ENCODE results near the gene ASPM.
"Not testable (repeated sequence)": the region's sequence is repeated elsewhere in the genome, so short reads cannot be mapped to it uniquely, and the experiment has no call there.

The ASPM gene

DNA sequence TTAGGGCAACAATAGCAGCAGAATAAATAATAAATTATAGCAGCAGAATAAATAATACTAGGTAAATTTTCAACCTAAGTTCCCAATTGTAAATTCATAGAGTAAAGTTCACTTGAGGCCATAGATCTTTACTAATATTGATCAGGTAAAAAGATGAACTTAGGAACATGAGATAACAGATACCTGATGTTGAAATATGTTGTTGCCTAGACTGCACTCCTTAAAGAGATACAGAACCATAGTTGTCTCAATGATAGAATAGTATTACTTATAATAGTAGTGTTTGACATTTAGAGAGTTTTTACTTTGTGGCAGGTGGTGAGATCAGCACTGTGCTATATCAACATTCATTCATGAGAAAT is 79.0 kb downstream of the ASPM start:
- no peak for DNase-seq

DNA sequence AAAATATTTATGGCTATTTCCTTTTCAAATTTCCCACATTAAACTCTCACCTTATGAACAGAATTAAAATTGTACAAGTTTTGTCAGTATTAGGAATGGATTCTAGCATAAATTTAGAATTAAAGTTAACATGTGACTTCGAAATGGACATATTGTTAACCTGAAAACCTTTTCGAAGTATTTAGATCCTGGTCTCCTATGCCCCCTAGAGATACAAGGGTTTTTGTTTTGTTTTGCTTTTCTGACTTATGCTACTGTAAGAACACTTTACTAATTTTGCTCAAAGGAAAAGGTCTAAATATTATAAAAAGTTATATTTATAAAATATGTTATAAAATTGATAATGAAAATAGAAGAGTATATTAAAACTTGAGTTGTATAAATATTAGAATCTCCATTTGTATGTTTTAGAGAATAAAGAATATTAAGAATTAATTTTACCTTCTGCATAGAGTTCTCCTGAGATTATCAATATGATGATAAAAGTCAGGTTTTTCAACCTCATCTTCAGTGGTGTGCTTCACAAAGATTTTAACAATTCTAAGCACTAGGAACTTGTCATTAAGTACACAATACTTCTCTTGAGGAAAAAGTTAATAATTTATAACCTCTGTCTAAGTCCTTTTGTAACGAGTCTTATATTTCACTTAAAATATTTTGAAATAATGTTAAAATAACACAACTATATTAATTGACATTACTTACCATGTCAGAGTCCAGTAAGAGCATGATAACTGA is 79.6 kb downstream of the ASPM start, which contains the start of gene F13B:
Gene F13B (minus strand): TSS at position 542 of the 738 bp plus-strand sequence. CDS start 37 bp downstream, at position 505.
- no peak for DNase-seq

DNA sequence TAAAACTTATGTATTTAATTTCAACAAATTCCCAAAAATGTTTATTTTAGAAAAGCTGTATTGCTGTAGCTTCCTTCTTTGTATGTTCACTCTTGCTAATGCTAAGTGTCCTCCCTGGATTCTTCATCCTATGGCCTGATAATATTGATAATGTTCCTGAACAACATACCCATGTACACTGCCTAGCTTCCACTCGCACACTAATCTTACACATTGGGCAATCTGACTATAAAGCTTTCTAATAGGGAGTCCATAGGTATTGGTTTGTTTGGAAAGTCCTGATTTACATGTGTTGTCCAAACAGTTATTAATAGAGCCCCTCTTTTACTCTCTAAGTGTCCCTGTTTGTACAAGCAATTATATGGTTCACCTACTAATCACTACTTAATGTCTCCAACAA is 80.2 kb downstream of the ASPM start:
- no peak for DNase-seq

DNA sequence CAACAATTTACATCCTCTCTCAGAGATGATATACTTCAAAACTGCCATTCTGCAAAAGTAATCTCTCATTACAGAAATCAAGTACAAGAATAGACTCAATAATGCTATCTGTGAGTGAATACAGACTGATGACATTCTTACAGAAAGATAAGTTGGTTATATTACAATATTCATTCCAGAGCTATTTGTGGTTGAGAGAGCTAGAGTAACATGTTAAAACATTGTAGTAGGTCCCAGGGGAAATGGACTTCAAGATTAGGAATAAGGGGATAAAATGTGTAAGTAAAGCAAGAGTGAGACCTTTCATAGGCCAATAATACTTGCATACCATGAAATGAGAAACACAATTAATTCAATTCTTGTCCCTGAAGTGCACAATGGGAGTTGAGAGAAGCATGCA is 80.9 kb downstream of the ASPM start:
- DNase-seq = no peak

DNA sequence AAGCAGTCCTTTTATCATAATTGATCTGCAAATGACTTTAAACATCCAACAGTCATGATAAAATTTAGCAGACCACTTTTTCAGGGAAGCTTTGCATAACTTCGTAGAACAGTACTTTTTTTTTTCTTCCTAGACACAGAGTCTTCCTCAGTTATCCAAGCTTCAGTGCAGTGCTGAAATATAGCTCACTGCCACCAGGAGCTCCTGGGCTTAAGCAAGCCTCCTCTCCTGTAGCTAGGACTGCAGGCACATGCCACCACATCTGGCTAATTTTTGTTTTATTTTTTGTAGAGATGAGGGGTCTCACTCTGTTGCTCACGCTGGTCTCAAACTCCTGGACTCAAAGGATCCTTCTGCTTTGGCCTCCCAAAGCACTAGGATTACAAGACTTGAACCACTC is 83.3 kb downstream of the ASPM start:
- no peak for DNase-seq

DNA sequence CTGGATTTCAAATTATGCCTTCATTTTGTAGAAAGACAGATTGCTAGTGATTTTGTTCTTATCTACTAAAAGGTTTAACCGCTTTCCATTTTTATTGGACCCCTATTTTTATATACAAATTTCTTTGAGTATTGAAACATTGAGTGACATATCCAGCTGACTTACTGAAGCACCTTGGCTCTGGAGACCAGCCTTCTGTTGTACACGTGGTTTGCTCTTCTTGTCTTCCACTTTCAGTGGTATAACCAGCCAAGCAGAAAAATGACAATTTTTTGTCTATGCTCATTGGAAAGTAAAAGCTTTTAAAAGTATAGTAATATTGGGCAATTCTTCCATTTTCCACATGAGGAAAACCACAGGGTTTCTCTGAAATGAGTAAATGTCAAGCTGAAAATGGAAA is 83.8 kb downstream of the ASPM start:
- DNase-seq = no peak

DNA sequence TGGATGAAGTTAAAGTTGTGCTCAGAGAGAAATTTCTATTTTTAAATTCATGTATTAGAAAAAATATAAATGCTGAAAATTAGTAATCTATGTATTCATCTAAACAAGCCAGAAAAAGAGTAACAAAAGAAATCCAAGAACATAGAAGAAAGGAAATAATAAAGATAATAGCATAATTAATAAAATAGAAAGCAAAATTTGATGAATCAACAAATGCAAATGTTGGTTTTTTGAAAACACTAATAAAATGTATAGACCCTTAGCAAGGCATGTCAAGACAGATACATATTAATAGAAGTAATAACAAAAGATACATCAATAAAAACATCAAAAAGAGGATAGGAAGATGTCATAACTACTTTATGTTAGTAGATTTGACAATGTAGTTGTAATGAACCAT is 97.4 kb downstream of the ASPM start:
- no peak for DNase-seq

DNA sequence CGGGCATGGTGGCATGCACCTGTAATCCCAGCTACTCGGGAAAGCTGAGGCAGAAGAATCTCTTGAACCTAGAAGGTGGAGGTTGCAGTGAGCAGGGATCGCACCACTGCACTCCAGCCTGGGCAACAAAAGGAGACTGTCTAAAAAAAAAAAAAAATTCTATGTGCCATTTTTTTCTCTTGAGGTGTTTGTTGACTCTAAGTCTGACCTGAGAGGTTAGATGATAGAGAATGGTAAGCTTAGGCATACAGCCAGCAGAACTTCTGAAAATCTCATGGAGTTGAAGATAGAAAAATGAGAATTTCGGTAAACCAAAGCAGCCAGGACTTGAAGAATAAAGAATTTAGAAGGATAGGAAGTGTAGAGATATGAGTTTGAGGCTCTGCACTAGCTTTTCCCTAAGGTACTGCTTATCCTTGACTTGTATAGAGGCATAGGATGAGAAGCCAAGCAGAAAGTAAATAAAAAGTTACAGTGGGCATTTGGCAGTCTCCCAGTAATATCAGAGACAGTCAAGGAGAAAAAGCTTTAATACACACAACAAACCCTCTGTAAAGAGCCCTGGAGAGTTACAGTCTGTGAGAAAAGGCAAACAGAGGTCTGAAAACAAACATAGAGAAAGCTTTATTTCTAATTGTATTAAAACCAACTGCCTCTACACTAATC is 103.7 kb downstream of the ASPM start:
- DNase-seq = no peak

DNA sequence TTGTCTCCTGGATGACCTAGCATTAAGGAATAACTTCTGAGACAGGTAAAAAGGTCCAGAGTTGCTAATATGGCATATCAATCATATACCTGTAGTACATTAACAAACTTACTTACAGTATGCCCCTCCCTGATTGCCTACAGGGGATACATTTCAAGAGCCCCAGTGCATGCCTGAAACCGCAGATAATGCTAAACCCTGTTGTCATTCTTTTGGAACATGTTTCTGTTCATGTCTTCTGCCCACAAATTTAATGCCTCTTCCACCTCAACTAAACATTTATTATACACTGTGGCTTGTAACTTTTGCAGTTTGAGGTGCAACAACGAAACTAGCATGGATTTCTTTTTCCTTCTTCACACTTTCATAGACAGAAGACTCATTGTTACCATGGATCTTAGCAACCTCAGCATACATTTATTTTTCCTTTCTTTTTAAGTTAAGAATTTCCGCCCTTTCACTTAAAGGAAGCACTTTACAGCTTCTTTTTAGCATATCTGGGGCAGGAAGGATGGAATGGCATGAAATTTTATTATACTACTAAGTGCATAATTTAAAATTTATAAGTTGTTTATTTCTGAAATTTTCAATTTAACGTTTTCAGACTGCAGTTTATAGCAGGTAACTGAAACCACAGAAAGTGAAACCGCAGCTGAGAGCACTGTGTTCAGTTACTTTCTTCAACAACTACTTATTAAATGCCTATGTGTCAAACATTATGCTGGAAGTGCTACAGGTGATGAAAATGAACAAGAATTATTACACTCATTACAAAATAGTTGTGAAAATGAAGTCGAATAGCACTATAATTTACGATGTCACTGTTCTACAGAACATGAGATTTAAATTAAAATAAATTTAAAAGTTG is 104.7 kb downstream of the ASPM start:
- no peak for DNase-seq

DNA sequence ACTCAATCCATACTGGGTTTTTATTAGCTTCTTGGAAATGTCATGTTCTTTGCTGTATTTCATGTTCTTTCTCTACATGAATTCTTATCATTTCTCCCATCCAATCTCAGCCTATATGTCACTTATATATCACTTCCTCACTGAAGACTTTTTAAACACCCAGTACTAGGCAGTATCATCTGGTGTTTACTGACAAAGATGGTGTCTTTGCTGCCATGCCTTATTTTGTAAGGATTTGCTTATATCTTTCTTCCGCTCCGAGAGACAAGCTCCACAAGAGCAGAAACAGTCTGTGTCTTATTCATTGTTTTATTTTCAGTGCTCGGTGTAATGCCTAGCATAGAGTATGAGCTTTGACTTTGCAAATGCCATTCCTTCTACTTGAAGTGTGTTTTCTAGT is 109.6 kb downstream of the ASPM start:
- no peak for DNase-seq

DNA sequence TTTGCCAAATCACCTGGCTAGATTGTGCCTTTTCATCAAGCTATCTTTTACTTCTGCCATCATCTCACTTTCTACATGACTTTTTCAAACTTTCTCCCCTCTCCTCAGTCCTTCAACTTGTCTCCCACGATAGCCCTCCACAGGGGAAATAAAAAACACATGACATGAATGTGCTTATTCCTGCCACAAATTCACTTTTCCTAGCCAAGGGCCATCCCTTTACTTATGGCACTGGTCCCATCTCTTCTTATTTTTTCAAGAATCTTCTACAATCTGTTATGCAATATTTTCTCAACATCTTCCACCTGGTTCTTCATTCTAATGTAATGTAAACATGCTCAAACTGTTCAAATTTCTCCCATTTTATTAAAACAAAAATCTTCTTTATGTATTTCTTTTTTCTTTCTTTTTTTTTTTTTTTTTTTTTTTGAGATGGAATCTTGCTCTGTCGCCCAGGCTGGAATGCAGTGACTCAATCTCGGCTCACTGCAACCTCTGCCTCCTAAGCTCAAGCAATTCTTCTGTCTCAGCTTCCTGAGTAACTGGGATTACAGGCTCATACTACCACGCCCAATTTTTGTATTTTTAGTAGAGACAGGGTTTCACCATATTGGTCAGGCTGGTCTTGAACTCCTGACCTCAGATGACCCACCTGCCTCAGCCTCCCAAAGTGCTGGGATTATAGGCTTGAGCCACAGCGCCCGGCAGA is 111.7 kb downstream of the ASPM start:
- not testable (repeated sequence) for DNase-seq
